Stimulated activated CD4-positive, alpha-beta T cell treated with anti-CD3 and anti-CD28 coated beads, Interleukin-1b, Interleukin-23, amount 100 ng/mL, for 48 hours (primary cell): ENCODE measurements around the gene SLC44A4.
"Not testable (repeated sequence)": the region's sequence is repeated elsewhere in the genome, so short reads cannot be mapped to it uniquely, and the experiment has no call there.

Experiments
- DNase-seq: peaks from one replicate; pipeline ENCODE4 v3.0.0-alpha.2; 2020

SLC44A4 gene

GRCh38 chr6:31825553-31825952 is 53.2 kb downstream of the SLC44A4 start:
- DNase-seq, result no peak

- DNase-seq, result not testable (repeated sequence)
Measured at GRCh38 chr6:31823592-31824196, 55.1 kb downstream of the SLC44A4 start.

GRCh38 chr6:31822036-31822821 is 56.6 kb downstream of the SLC44A4 start:
- DNase-seq, result peak; percentile 71

GRCh38 chr6:31821301-31822035 is 57.3 kb downstream of the SLC44A4 start:
- DNase-seq, result peak; percentile 69

- not testable (repeated sequence) for DNase-seq
Measured at GRCh38 chr6:31820399-31820798, 58.4 kb downstream of the SLC44A4 start.

- no peak for DNase-seq
Measured at GRCh38 chr6:31819871-31820299, 58.9 kb downstream of the SLC44A4 start.

GRCh38 chr6:31817929-31818511 is 60.8 kb downstream of the SLC44A4 start:
- DNase-seq, result not testable (repeated sequence)

- DNase-seq, result not testable (repeated sequence)
Measured at GRCh38 chr6:31817133-31817928, 61.5 kb downstream of the SLC44A4 start.

- peak; percentile 69 for DNase-seq
Measured at GRCh38 chr6:31815025-31815838, 63.6 kb downstream of the SLC44A4 start, which contains the start of the genes HSPA1A and HSPA1L. HSPA1A (plus strand) TSS chr6:31815543; CDS start chr6:31815757, 214 bp downstream. HSPA1L (minus strand) TSS chr6:31815283; CDS start chr6:31811972, 3,311 bp downstream.

GRCh38 chr6:31814677-31815024 is 64.1 kb downstream of the SLC44A4 start:
- peak; percentile 75 for DNase-seq

- no peak for DNase-seq
Measured at GRCh38 chr6:31813465-31813849, 65.3 kb downstream of the SLC44A4 start.
